Stimulated activated CD8-positive, alpha-beta memory T cell treated with anti-CD3 and anti-CD28 coated beads, Interleukin-7, amount 100 ng/mL, for 24 hours (primary cell): Measurements from ENCODE around the gene COL8A1.

ENCODE experiments used
- DNase-seq: peaks from one replicate; pipeline ENCODE4 v3.0.0-alpha.2; 2020; ENCODE audit warnings: low read depth

COL8A1 gene

DNA sequence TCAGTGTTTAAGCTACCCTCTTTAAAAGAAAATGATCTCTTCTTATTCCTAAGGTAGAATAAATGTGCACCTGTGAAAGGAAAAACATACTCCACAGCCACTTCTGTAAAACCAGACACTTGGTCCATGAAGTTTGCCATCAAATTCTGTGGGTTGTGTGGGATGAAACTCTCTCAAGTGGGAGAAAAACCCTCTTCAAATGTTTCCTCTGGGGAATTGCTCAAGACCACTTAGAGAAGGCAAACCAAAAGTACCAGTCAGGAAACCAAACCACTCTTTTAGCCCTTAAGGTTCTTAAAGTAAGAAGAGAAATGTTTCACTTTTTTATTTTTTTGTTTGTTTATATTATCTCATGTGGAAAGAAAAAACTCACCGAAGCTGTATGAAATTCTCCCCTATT lies 1.2 kb downstream of the COL8A1 start:
- DNase-seq: no peak

- no peak for DNase-seq
These were observed 1.9 kb downstream of the COL8A1 start for GRCh38 chr3:99640214-99640851.

GRCh38 chr3:99641480-99641879 lies 3.1 kb downstream of the COL8A1 start:
- no peak for DNase-seq

- DNase-seq: no peak
These were observed 3.6 kb downstream of the COL8A1 start for GRCh38 chr3:99641982-99642381.

- DNase-seq: no peak
These were observed 5.6 kb downstream of the COL8A1 start for GRCh38 chr3:99644017-99644416.

DNA sequence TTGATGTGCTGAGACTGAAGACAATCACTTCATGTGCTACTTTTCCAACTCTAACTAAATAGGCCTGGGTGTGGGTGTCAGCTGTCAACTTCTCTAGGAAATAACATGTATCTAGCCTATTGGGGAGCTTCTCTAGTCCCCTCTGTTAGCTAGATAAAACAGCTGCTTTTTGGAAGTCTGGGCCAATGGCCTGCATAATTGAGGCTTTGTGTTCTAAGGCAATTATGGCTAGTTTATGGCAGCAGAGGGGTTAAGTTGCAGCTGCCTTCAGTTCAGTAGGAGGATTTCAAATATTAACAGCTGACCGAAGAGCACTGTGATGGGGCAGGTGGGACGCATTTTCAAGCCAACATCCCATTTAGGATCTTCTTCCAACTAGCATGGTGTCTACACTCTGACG lies 6.4 kb downstream of the COL8A1 start:
- no peak for DNase-seq

- DNase-seq: no peak
These were observed 7.1 kb downstream of the COL8A1 start for GRCh38 chr3:99645277-99646106.

DNA sequence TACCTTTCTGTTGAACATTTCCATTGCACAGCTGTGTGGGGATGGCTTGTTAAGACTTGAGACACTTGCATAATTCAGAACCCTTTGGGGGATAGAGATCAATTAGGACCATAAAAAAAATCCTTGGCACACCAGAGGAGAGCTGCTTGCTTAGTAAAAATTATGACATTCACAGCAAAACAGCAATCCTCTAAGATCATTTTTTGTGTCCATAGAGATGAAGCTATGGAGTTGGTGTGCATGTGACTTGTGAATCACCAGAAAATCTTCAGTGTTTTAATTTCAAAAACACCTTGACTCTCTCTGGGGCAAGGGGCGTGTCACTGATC lies 7.7 kb downstream of the COL8A1 start:
- no peak for DNase-seq

DNA sequence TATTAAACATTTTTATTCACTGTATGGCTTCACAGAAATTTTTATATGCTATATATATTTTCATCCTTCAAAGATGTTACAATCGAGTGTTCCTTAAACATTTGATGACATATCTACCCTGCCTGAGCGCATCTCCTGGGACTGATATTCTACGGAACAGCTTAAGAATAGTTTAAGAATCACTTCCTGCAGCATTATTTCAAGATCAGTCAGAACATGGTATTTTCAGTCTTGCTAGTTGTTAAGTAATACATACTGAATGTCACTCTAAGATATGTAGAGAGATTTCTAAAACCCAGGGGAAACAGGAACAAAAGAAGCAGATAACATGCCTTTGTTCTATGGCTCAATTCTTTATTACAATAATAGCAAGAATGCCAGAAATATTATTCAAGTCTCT lies 8.7 kb downstream of the COL8A1 start:
- no peak for DNase-seq

GRCh38 chr3:99648101-99648500 lies 9.7 kb downstream of the COL8A1 start:
- DNase-seq: no peak

DNA sequence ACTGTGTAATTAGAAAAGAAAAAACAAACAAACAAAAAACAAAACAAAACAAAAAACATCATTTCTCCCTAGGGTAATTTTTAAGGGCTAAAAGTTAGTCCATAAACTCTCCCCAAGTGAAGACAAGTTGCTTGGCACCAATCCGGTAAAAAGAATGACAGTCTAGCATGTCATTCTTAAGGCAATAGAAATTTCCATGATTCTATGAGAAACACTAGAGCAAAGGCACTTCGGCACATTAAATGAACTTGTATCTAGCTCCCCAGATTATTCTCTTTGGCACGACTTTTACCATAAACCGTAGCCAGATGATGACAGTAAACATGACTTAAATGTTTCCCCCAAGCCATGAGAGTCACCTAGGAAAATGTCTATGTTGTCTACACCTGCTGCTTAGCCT lies 10.1 kb downstream of the COL8A1 start:
- DNase-seq: no peak

- DNase-seq: no peak
These were observed 13.1 kb downstream of the COL8A1 start for GRCh38 chr3:99651531-99651930.

DNA sequence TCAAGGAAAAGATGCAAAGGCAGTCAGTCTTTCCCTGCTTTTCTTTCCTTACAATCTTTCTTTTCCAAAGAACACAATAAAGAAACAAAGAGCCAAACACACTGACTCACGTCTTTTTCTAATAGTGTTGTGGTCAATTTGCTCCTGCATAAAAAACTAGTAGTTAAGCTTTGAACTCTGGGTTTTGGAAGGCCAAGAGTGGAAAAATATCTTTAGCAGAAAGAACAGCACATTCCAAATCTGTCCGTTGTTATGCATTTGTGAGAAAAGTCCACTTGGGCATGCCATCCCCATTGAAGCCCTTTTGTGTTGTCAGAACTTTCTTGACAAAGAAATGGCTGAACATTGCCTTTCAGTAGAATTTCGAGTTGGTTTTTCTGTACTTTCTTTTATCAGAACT lies 18.2 kb downstream of the COL8A1 start:
- no peak for DNase-seq

DNA sequence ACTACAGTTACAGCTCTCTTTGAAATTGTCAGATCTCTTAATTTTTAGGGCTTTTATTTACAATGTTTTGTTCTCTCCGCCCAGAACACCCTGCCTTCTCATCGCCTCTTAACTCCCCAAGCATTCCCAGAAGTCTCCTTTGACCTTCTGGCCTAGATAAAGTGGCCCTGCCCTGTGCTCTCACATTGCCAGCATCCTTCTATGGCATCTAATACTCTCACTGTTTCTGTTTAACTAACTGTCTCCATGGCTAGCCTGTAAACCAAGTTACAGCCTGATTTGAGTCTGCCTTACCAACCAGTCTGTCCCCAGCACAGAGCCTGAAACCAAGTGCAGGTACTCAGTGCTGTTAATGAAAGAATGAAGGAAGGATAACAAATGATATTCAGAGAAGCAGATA lies 19.9 kb downstream of the COL8A1 start:
- DNase-seq: no peak

GRCh38 chr3:99659032-99659431 lies 20.6 kb downstream of the COL8A1 start:
- no peak for DNase-seq

- DNase-seq: no peak
These were observed 21.6 kb downstream of the COL8A1 start for GRCh38 chr3:99659951-99660350.

GRCh38 chr3:99662838-99663570 lies 24.6 kb downstream of the COL8A1 start:
- DNase-seq: no peak

GRCh38 chr3:99663977-99664376 lies 25.6 kb downstream of the COL8A1 start:
- no peak for DNase-seq

GRCh38 chr3:99665017-99665416 lies 26.6 kb downstream of the COL8A1 start:
- DNase-seq: no peak

DNA sequence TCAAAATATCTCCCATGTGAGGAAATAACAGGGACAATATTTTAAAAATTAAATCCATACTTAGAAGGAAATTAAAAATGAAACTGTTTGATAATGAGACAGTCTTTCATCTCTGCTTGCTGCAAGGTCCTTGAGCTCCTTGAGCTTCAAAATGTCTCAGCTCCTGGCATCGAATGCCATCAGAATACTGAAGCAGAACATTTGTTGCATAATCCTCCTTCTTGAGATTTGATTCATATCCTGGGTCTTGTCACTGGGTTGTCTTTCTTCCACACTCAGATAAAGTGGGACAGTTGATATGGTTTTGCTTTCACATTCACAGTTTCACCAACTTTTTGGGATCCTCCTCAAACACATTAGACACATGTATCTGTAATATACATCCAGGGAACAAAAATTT lies 27.8 kb downstream of the COL8A1 start:
- no peak for DNase-seq

DNA sequence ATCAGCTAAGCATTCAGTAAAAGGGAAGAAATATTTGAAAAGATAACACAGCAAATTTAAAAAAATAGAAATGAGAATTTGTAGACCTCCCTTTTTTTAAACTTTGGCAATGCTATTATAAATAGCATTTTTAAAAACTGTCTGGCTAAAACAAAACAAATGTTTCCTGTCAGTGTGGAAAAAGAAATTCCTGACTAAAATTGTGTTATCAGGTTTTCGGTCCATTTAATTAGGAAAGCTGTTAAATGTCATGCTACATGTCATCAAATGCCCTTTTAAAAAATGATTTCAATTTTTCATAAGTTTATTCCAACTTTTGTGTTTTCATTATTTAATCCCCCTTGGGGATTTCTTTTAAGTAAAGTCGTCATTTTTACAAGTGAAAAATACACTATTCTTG lies 29.6 kb downstream of the COL8A1 start:
- no peak for DNase-seq

DNA sequence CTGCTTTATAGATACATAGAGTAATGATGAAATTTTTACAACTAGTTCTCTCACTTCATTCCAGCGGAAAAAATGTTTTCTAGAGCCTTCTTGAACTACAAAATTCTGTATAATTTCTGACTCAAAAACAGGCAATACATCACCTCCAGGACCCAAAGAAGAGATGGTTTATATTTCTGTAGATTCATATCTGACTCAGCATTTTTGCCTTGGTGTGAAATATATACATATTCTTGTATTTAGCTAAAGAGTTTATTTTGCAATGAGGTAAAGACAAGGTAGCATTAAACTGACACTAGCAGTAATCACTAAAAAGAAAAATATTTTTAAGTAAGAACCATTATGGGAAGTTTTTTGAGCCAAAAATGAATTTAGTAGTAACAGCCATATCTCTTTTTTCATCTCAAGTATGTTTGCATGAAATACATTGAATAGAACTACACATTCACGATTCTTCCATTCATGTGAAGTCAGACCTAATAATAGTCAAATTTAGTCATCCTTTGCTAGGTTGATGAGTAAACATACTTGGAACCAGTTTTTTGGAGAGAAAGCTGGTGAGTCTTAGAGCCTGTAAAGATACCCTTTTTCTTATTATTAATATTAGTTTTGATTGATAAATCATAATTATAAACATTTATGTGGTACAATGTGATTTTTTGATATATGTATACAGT lies 31.6 kb downstream of the COL8A1 start:
- DNase-seq: no peak

GRCh38 chr3:99670556-99670950 lies 32.2 kb downstream of the COL8A1 start:
- DNase-seq: no peak
